Aorta (tissue), 5 donors: ENCODE results near the gene TMEM272. TPM values are rescaled to one million over a fixed set of nuclear protein-coding genes. Genes with fewer than 3 reads are reported as not detected.

Source experiments
- ATAC-seq: fragments of 200-7000 bp; cut with Tn5 transposase; one replicate; pipeline ENCODE4 v1.9.1; 2022; ENCODE audit warnings: moderate library complexity; ENCODE audit not compliant: low FRiP score
- DNase-seq, 2 donors: peaks; one replicate each; pipeline ENCODE4 v3.0.0-alpha.2; 2020
- H3K27ac ChIP-seq, 2 donors: one replicate each; pipeline ENCODE4 v1.5.1; 2013; ENCODE audit warnings: low read length in 2 of 2, mild to moderate bottlenecking in 2 of 2, moderate library complexity in 2 of 2, control low read depth in 1 of 2, inconsistent platforms in 1 of 2, low read depth in 1 of 2
- H3K27me3 ChIP-seq, 2 donors: one replicate each; pipeline ENCODE4 v1.6.1; 2013; ENCODE audit warnings: control low read depth in 1 of 2, low read length in 1 of 2, mild to moderate bottlenecking in 1 of 2, moderate library complexity in 1 of 2; ENCODE audit not compliant: insufficient read depth in 2 of 2, control insufficient read depth in 1 of 2
- H3K36me3 ChIP-seq, 2 donors: one replicate each; pipeline ENCODE4 v1.6.1; 2013; ENCODE audit warnings: control low read depth in 1 of 2, low read length in 1 of 2, mild to moderate bottlenecking in 1 of 2; ENCODE audit not compliant: insufficient read depth in 2 of 2, control insufficient read depth in 1 of 2
- H3K4me1 ChIP-seq, 2 donors: one replicate each; pipeline ENCODE4 v1.6.1; 2013; ENCODE audit warnings: low read length in 2 of 2, control low read depth in 1 of 2, mild to moderate bottlenecking in 1 of 2, moderate library complexity in 1 of 2; ENCODE audit not compliant: insufficient read depth in 2 of 2, control insufficient read depth in 1 of 2
- H3K4me3 ChIP-seq, 2 donors: one replicate each; pipeline ENCODE4 v1.5.1; 2013; ENCODE audit warnings: low read length in 2 of 2, control low read depth in 1 of 2, mild to moderate bottlenecking in 1 of 2
- H3K9me3 ChIP-seq: one replicate; pipeline ENCODE4 v1.6.1; 2013; ENCODE audit warnings: mild to moderate bottlenecking, low read length; ENCODE audit not compliant: control insufficient read depth
- whole genome bisulfite sequencing, 2 donors: extraction: QIAGEN DNeasy Blood & Tissue Kit; methylation state at CpG; one replicate each; pipeline ENCODE4 v1.1.7; 2013; 5-methylcytosine and 5-hydroxymethylcytosine counted together
- intact Hi-C, 2 donors: fragments of 100-400 bp; cut with DNase I; formaldehyde crosslinking; loops; one replicate each; pipeline versions ENCODE4 v1.14.2 to v1.15.0; 2022
- polyA plus RNA-seq, 2 donors: library from polyadenylated mRNA; stranded (reverse); fragments of 200-250 nt; gene quantifications; one replicate each; pipeline ENCODE4 v1.2.3, GENCODE V29; 2013
- total RNA-seq, 2 donors: library from RNA; stranded (reverse); fragmentation: NEBNext Ultra II Directional; extraction: Animal tissue kit (Norgen Biotek cat#: 25700); gene quantifications; one replicate each; pipeline ENCODE4 v1.2.1, GENCODE V29; 2021
- donor health status: healthy with polysubstance abuse.
- donor health status: Bipolar disorder and iron deficiency.
- donor health status: DM: no; HTN: no; CAD: no.
- donor health status: DM: no; HTN: no; CAD: no.
- donor health status: DM: yes; HTN: yes; CAD: no.

Gene TMEM272
- total and polyA plus RNA-seq, 4 donors, result 0.03 to 0.57 (median 0.16) TPM; not detected in 1

DNA sequence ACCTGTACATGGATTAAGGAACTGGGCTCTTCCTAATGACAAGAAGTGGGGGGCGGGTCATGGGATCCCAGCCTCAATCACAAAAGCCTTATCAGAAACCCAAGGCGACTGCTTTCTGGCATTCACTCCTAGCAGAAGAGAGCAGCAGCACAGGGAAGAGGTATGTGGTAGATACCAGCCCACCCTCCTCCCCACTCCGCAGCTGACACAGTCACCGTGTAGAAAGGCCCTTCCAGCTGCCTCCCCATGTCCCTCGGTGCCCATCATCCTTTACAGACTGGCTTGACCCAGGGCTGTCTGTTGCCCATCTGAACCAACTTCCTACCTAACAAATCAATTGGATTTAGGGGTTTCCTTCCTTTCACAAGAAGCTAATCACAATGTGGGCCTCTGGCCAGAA lies 37.9 kb downstream of the TMEM272 start:
- Histone ChIP-seq H3K9me3 (no peaks in the 10 kb centered on the region), H3K4me1 (peaks cover 2 to 6% of the 10 kb centered on the region in 2 donors), H3K4me3 (no peak overlapping the region), H3K36me3 (no peaks in the 10 kb centered on the region), H3K27me3 (no peaks in the 10 kb centered on the region), H3K27ac (no peak overlapping the region)
- DNase-seq, result no peak
- no peak for ATAC-seq
- intact Hi-C loops, result loop anchor here in 1 of 2 donors (10.0 kb wide), 1 partner anchor 362 kb away; no protein-coding TSS in a partner anchor
- WGBS, 2 donors, result 71 to 75% methylated on average over 5 of the region's 5 CpGs

DNA sequence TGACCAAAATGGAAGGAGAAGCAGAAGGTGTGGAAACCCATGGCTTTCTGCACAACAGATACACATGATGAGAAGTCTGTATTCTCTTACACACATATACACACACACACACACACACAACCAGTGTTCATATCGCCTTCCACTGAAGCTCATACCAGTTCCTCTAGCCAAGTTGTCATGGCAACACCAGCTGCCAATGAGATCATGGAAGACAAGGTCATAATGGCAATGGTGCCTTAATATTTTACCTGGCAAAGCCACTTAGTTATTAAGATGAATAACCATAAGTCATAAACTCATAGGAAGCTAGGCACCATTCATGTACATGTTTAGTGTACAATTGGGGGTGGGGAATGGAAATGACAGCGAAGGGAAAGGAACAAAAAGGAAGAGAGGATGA lies 38.4 kb downstream of the TMEM272 start:
- Histone ChIP-seq H3K4me3 (no peak overlapping the region), H3K4me1 (peaks cover 2 to 6% of the 10 kb centered on the region in 2 donors), H3K27me3 (no peaks in the 10 kb centered on the region), H3K27ac (no peak overlapping the region), H3K36me3 (no peaks in the 10 kb centered on the region), H3K9me3 (no peaks in the 10 kb centered on the region)
- 50 to 52% methylated on average over 2 of the region's 2 CpGs for WGBS, 2 donors
- ATAC-seq (no peak), DNase-seq (no peak)
- intact Hi-C loops, result loop anchor here in 1 of 2 donors (10.0 kb wide), 1 partner anchor 362 kb away; no protein-coding TSS in a partner anchor

- WGBS, 2 donors, result 89 to 90% methylated on average over 2 of the region's 2 CpGs
- no peak overlapping the region for H3K27ac ChIP-seq
- no peak overlapping the region for H3K4me3 ChIP-seq
- DNase-seq (no peak), ATAC-seq (no peak)
- peaks cover 2 to 6% of the 10 kb centered on the region in 2 donors for H3K4me1 ChIP-seq
- H3K9me3 ChIP-seq, result no peaks in the 10 kb centered on the region
- no peaks in the 10 kb centered on the region for H3K36me3 ChIP-seq
- no peaks in the 10 kb centered on the region for H3K27me3 ChIP-seq
- intact Hi-C loops, result loop anchor here in 1 of 2 donors (10.0 kb wide), 1 partner anchor 361 kb away; no protein-coding TSS in a partner anchor
Measured at GRCh38 chr13:51805925-51806324, 39.1 kb downstream of the TMEM272 start.

DNA sequence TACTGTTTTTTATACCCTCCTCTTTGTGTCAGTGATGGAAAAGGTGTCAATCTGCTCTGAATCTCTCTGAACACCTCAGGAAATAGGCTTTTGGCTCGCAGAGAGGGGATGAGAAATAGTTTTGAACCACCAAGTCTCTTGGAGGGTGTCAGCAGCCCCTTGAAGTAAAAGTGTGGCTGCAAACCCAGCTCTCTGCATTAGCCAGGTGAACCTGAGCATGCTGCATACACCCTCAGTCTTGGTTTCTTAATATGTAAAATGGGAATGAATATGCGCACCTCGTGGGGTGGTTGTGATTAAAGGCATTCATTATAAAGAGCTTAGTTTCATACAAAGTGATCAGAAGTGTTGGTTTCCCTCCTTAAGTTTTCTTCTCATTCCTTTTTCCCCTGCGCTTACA lies 39.7 kb downstream of the TMEM272 start:
- Histone ChIP-seq H3K4me1 (peaks cover 2 to 6% of the 10 kb centered on the region in 2 donors), H3K9me3 (no peaks in the 10 kb centered on the region), H3K36me3 (no peaks in the 10 kb centered on the region), H3K27me3 (no peaks in the 10 kb centered on the region), H3K4me3 (peak overlapping the region in 1 of 2 donors; percentile 61), H3K27ac (peak overlapping the region; percentile 94 to 96)
- ATAC-seq, result no peak
- intact Hi-C loops, result loop anchor here in 1 of 2 donors (10.0 kb wide), 1 partner anchor 361 kb away; no protein-coding TSS in a partner anchor
- 87 to 90% methylated on average over 4 of the region's 4 CpGs for WGBS, 2 donors
- no peak for DNase-seq

DNA sequence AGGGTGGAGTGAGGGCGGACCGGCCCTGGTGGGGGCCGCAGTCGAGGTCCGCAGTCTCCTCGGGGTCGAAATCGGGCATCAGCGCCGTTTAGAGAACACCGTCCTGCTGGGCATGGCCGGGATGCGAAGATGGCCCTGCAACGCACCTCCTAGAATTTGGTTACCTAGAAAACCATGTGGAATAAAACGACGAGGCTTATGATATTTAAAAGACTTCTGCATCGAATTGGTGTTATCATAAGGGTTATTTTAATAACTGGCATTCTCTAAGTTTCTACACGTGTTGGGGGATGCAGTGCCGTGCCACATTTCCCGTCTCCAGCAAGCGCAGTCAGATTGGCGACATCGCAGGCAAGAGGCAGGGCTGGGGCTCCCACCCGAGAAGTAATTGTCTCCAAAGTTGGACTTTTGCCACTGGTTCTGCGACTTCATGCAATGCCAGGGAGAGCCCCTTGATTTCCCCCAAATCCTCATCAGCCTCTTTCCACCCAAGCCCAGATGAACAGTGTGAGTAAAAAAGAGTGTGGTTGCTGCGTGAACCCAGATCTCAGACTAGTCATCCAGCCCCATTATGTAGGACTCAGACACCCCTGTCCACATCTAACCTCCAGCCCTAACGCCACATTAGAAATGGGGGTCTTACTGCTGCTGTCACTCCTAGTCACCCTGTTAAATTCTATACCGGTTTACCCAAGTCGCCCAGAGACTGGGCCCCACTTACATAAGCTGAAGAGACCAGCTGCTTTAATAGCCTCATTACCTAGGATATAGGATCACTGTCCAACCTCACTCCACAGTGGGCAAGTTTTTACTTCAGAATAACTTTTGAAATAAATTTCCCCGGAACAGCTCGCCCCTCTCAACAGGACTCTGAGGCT lies 40.4 kb downstream of the TMEM272 start:
- H3K9me3 ChIP-seq, result no peaks in the 10 kb centered on the region
- H3K36me3 ChIP-seq, result no peaks in the 10 kb centered on the region
- intact Hi-C loops, result loop anchor here (5.0 to 10.0 kb wide), 5 partner anchors 42 to 360 kb away; partner anchors contain the start of gene INTS6 (in 1 of the 2)
- peak overlapping the region; percentile 94 to 96 for H3K27ac ChIP-seq
- no peak for DNase-seq
- peak overlapping the region; percentile 61 to 62 for H3K4me3 ChIP-seq
- ATAC-seq, result peak; percentile 8
- H3K27me3 ChIP-seq, result no peaks in the 10 kb centered on the region
- H3K4me1 ChIP-seq, result peaks cover 2 to 6% of the 10 kb centered on the region in 2 donors
- WGBS, 2 donors, result 5 to 7% methylated on average over 31 of the region's 31 CpGs

- Histone ChIP-seq H3K27me3 (no peaks in the 10 kb centered on the region), H3K4me1 (peaks cover 2 to 6% of the 10 kb centered on the region in 2 donors), H3K36me3 (no peaks in the 10 kb centered on the region), H3K27ac (peak within 1 kb of the TSS; percentile 94 to 96), H3K4me3 (peak within 1 kb of the TSS; percentile 61 to 62), H3K9me3 (no peaks in the 10 kb centered on the region)
- intact Hi-C loops, result loop anchor here (2.0 to 10.0 kb wide), 6 partner anchors 41 to 359 kb away; partner anchors contain the start of genes INTS6 (in 1 of the 2) and WDFY2 (in 1 of the 2)
- 0% methylated on average over 66 to 91 of the region's 91 CpGs for WGBS, 2 donors
- DNase-seq (peak; percentile 95 to 97), ATAC-seq (peak; percentile 93)
Measured at GRCh38 chr13:51803422-51804294, 41.3 kb downstream of the TMEM272 start, which contains the start of gene DHRS12. DHRS12 (minus strand) TSS chr13:51804163; CDS start chr13:51799659, 4,504 bp downstream.

- peak overlapping the region; percentile 61 to 62 for H3K4me3 ChIP-seq
- intact Hi-C loops, result loop anchor here (2.0 to 10.0 kb wide), 6 partner anchors 41 to 358 kb away; partner anchors contain the start of genes INTS6 (in 1 of the 2) and WDFY2 (in 1 of the 2)
- WGBS, 2 donors, result 24 to 26% methylated on average over 9 of the region's 9 CpGs
- no peaks in the 10 kb centered on the region for H3K36me3 ChIP-seq
- ATAC-seq (peak; percentile 1), DNase-seq (no peak)
- H3K4me1 ChIP-seq, result peaks cover 2 to 6% of the 10 kb centered on the region in 2 donors
- no peaks in the 10 kb centered on the region for H3K27me3 ChIP-seq
- no peaks in the 10 kb centered on the region for H3K9me3 ChIP-seq
- peak overlapping the region; percentile 94 to 96 for H3K27ac ChIP-seq
Measured at GRCh38 chr13:51802631-51803418, 42.2 kb downstream of the TMEM272 start.
